ENCODE data around the gene SYTL4.

DNA sequence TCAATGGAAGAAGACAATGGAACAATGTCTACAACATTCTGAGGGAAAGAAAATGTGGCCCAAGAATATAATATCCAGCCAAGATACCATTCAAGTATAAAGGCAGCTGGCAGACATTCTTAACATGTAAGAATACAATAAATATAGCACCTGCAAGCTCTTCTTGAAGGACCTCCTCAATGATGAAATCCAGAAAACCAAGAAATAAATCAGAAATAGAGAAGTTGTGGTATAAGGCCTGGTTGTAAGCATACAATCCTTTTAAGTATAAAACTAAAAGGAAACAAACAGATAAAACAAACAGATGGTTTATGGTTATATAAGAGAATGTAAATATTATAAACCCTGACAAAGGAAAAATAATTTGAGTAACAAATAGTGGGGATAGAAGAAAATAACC lies 33.4 kb downstream of the SYTL4 start:
- TF ChIP-seq, protein P1, sequence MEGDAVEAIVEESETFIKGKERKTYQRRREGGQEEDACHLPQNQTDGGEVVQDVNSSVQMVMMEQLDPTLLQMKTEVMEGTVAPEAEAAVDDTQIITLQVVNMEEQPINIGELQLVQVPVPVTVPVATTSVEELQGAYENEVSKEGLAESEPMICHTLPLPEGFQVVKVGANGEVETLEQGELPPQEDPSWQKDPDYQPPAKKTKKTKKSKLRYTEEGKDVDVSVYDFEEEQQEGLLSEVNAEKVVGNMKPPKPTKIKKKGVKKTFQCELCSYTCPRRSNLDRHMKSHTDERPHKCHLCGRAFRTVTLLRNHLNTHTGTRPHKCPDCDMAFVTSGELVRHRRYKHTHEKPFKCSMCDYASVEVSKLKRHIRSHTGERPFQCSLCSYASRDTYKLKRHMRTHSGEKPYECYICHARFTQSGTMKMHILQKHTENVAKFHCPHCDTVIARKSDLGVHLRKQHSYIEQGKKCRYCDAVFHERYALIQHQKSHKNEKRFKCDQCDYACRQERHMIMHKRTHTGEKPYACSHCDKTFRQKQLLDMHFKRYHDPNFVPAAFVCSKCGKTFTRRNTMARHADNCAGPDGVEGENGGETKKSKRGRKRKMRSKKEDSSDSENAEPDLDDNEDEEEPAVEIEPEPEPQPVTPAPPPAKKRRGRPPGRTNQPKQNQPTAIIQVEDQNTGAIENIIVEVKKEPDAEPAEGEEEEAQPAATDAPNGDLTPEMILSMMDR (IDR thresholded peaks at IDR 0.05; ENCODE audit: low read depth, low read length), result no peak
- TF ChIP-seq EZH2phosphoT487 (IDR thresholded peaks at IDR 0.05; ENCODE audit: low read depth), result no peak
